ENCODE measurements around the gene ETV3.
A peak's percentile ranks its signal among the peaks of the same experiment; 100 is the strongest.

The ETV3 gene

GRCh38 chr1:157091186-157091585 lies 47.0 kb downstream of the ETV3 start:
- H3K9ac ChIP-seq (ENCODE audit: low read depth, low read length), result no peak overlapping the region
- H3K36me3 ChIP-seq (ENCODE audit: control insufficient read depth, insufficient read depth, low read length), result no peaks in the 10 kb centered on the region

GRCh38 chr1:157090771-157091170 lies 47.4 kb downstream of the ETV3 start:
- Histone ChIP-seq H3K4me1 (ENCODE audit: control insufficient read depth, insufficient read depth, low read length) (peaks cover 13% of the 10 kb centered on the region), H3K9ac (ENCODE audit: low read depth, low read length) (no peak overlapping the region), H3K36me3 (ENCODE audit: control insufficient read depth, insufficient read depth, low read length) (no peaks in the 10 kb centered on the region), H3K27ac (ENCODE audit: low read depth, low read length) (no peak overlapping the region), H3K9me3 (ENCODE audit: control insufficient read depth, insufficient read depth, low read length) (no peaks in the 10 kb centered on the region), H3K27me3 (ENCODE audit: control insufficient read depth, insufficient read depth, low read length) (no peaks in the 10 kb centered on the region), H3K4me3 (ENCODE audit: low read depth, low read length) (no peak overlapping the region)

More at GRCh38 chr1:157091186-157091585, 47.0 kb downstream of the ETV3 start:
- Histone ChIP-seq H3K27me3 (ENCODE audit: control insufficient read depth, insufficient read depth, low read length) (no peaks in the 10 kb centered on the region), H3K4me3 (ENCODE audit: low read depth, low read length) (no peak overlapping the region), H3K4me1 (ENCODE audit: control insufficient read depth, insufficient read depth, low read length) (peaks cover 13% of the 10 kb centered on the region), H3K9me3 (ENCODE audit: control insufficient read depth, insufficient read depth, low read length) (no peaks in the 10 kb centered on the region), H3K27ac (ENCODE audit: low read depth, low read length) (no peak overlapping the region)

- Histone ChIP-seq H3K27me3 (ENCODE audit: control insufficient read depth, insufficient read depth, low read length) (no peaks in the 10 kb centered on the region), H3K9me3 (ENCODE audit: control insufficient read depth, insufficient read depth, low read length) (no peaks in the 10 kb centered on the region), H3K27ac (ENCODE audit: low read depth, low read length) (no peak overlapping the region), H3K4me1 (ENCODE audit: control insufficient read depth, insufficient read depth, low read length) (peaks cover 13% of the 10 kb centered on the region), H3K9ac (ENCODE audit: low read depth, low read length) (no peak overlapping the region), H3K36me3 (ENCODE audit: control insufficient read depth, insufficient read depth, low read length) (no peaks in the 10 kb centered on the region), H3K4me3 (ENCODE audit: low read depth, low read length) (no peak overlapping the region)
Observed at GRCh38 chr1:157090196-157090647, 48.0 kb downstream of the ETV3 start.

- H3K9me3 ChIP-seq (ENCODE audit: control insufficient read depth, insufficient read depth, low read length), result no peaks in the 10 kb centered on the region
- no peak overlapping the region for H3K27ac ChIP-seq (ENCODE audit: low read depth, low read length)
- peaks cover 13% of the 10 kb centered on the region for H3K4me1 ChIP-seq (ENCODE audit: control insufficient read depth, insufficient read depth, low read length)
- H3K36me3 ChIP-seq (ENCODE audit: control insufficient read depth, insufficient read depth, low read length), result no peaks in the 10 kb centered on the region
- no peak overlapping the region for H3K4me3 ChIP-seq (ENCODE audit: low read depth, low read length)
- H3K9ac ChIP-seq (ENCODE audit: low read depth, low read length), result no peak overlapping the region
- no peaks in the 10 kb centered on the region for H3K27me3 ChIP-seq (ENCODE audit: control insufficient read depth, insufficient read depth, low read length)
Observed at GRCh38 chr1:157089789-157090188, 48.4 kb downstream of the ETV3 start.

GRCh38 chr1:157088607-157089006 lies 49.6 kb downstream of the ETV3 start:
- Histone ChIP-seq H3K27ac (ENCODE audit: low read depth, low read length) (no peak overlapping the region), H3K36me3 (ENCODE audit: control insufficient read depth, insufficient read depth, low read length) (no peaks in the 10 kb centered on the region), H3K27me3 (ENCODE audit: control insufficient read depth, insufficient read depth, low read length) (no peaks in the 10 kb centered on the region), H3K9ac (ENCODE audit: low read depth, low read length) (no peak overlapping the region), H3K4me3 (ENCODE audit: low read depth, low read length) (no peak overlapping the region), H3K4me1 (ENCODE audit: control insufficient read depth, insufficient read depth, low read length) (peaks cover 13% of the 10 kb centered on the region), H3K9me3 (ENCODE audit: control insufficient read depth, insufficient read depth, low read length) (no peaks in the 10 kb centered on the region)

- no peak overlapping the region for H3K27ac ChIP-seq (ENCODE audit: low read depth, low read length)
- H3K36me3 ChIP-seq (ENCODE audit: control insufficient read depth, insufficient read depth, low read length), result no peaks in the 10 kb centered on the region
- peaks cover 13% of the 10 kb centered on the region for H3K4me1 ChIP-seq (ENCODE audit: control insufficient read depth, insufficient read depth, low read length)
- no peak overlapping the region for H3K9ac ChIP-seq (ENCODE audit: low read depth, low read length)
- no peak overlapping the region for H3K4me3 ChIP-seq (ENCODE audit: low read depth, low read length)
- H3K27me3 ChIP-seq (ENCODE audit: control insufficient read depth, insufficient read depth, low read length), result no peaks in the 10 kb centered on the region
- H3K9me3 ChIP-seq (ENCODE audit: control insufficient read depth, insufficient read depth, low read length), result no peaks in the 10 kb centered on the region
Observed at GRCh38 chr1:157087030-157087429, 51.2 kb downstream of the ETV3 start.

- H3K9ac ChIP-seq (ENCODE audit: low read depth, low read length), result no peak overlapping the region
- no peaks in the 10 kb centered on the region for H3K36me3 ChIP-seq (ENCODE audit: control insufficient read depth, insufficient read depth, low read length)
- no peaks in the 10 kb centered on the region for H3K9me3 ChIP-seq (ENCODE audit: control insufficient read depth, insufficient read depth, low read length)
- no peaks in the 10 kb centered on the region for H3K27me3 ChIP-seq (ENCODE audit: control insufficient read depth, insufficient read depth, low read length)
- peaks cover 19% of the 10 kb centered on the region for H3K4me1 ChIP-seq (ENCODE audit: control insufficient read depth, insufficient read depth, low read length)
- no peak overlapping the region for H3K27ac ChIP-seq (ENCODE audit: low read depth, low read length)
- no peak overlapping the region for H3K4me3 ChIP-seq (ENCODE audit: low read depth, low read length)
Observed at GRCh38 chr1:157086299-157086698, 51.9 kb downstream of the ETV3 start.

- no peaks in the 10 kb centered on the region for H3K9me3 ChIP-seq (ENCODE audit: control insufficient read depth, insufficient read depth, low read length)
- no peaks in the 10 kb centered on the region for H3K36me3 ChIP-seq (ENCODE audit: control insufficient read depth, insufficient read depth, low read length)
- H3K4me1 ChIP-seq (ENCODE audit: control insufficient read depth, insufficient read depth, low read length), result peaks cover 17% of the 10 kb centered on the region
- H3K27ac ChIP-seq (ENCODE audit: low read depth, low read length), result no peak overlapping the region
- H3K9ac ChIP-seq (ENCODE audit: low read depth, low read length), result no peak overlapping the region
- H3K27me3 ChIP-seq (ENCODE audit: control insufficient read depth, insufficient read depth, low read length), result no peaks in the 10 kb centered on the region
- H3K4me3 ChIP-seq (ENCODE audit: low read depth, low read length), result no peak overlapping the region
Observed at GRCh38 chr1:157085421-157085820, 52.8 kb downstream of the ETV3 start.

- H3K36me3 ChIP-seq (ENCODE audit: control insufficient read depth, insufficient read depth, low read length), result no peaks in the 10 kb centered on the region
- H3K4me1 ChIP-seq (ENCODE audit: control insufficient read depth, insufficient read depth, low read length), result peaks cover 15% of the 10 kb centered on the region
- H3K27me3 ChIP-seq (ENCODE audit: control insufficient read depth, insufficient read depth, low read length), result no peaks in the 10 kb centered on the region
- no peaks in the 10 kb centered on the region for H3K9me3 ChIP-seq (ENCODE audit: control insufficient read depth, insufficient read depth, low read length)
- H3K9ac ChIP-seq (ENCODE audit: low read depth, low read length), result no peak overlapping the region
- H3K27ac ChIP-seq (ENCODE audit: low read depth, low read length), result no peak overlapping the region
- H3K4me3 ChIP-seq (ENCODE audit: low read depth, low read length), result no peak overlapping the region
Observed at GRCh38 chr1:157084720-157085119, 53.5 kb downstream of the ETV3 start.

GRCh38 chr1:157081707-157082106 lies 56.5 kb downstream of the ETV3 start:
- Histone ChIP-seq H3K36me3 (ENCODE audit: control insufficient read depth, insufficient read depth, low read length) (no peaks in the 10 kb centered on the region), H3K27me3 (ENCODE audit: control insufficient read depth, insufficient read depth, low read length) (no peaks in the 10 kb centered on the region), H3K4me3 (ENCODE audit: low read depth, low read length) (no peak overlapping the region), H3K9me3 (ENCODE audit: control insufficient read depth, insufficient read depth, low read length) (no peaks in the 10 kb centered on the region), H3K4me1 (ENCODE audit: control insufficient read depth, insufficient read depth, low read length) (peaks cover 12% of the 10 kb centered on the region), H3K27ac (ENCODE audit: low read depth, low read length) (peak overlapping the region; percentile 21), H3K9ac (ENCODE audit: low read depth, low read length) (no peak overlapping the region)

- no peak overlapping the region for H3K27ac ChIP-seq (ENCODE audit: low read depth, low read length)
- no peaks in the 10 kb centered on the region for H3K9me3 ChIP-seq (ENCODE audit: control insufficient read depth, insufficient read depth, low read length)
- H3K36me3 ChIP-seq (ENCODE audit: control insufficient read depth, insufficient read depth, low read length), result no peaks in the 10 kb centered on the region
- H3K4me1 ChIP-seq (ENCODE audit: control insufficient read depth, insufficient read depth, low read length), result peaks cover 7% of the 10 kb centered on the region
- H3K27me3 ChIP-seq (ENCODE audit: control insufficient read depth, insufficient read depth, low read length), result no peaks in the 10 kb centered on the region
- no peak overlapping the region for H3K4me3 ChIP-seq (ENCODE audit: low read depth, low read length)
- no peak overlapping the region for H3K9ac ChIP-seq (ENCODE audit: low read depth, low read length)
Observed at GRCh38 chr1:157080714-157081113, 57.5 kb downstream of the ETV3 start.

- Histone ChIP-seq H3K36me3 (ENCODE audit: control insufficient read depth, insufficient read depth, low read length) (no peaks in the 10 kb centered on the region), H3K27ac (ENCODE audit: low read depth, low read length) (no peak overlapping the region), H3K9ac (ENCODE audit: low read depth, low read length) (no peak overlapping the region), H3K4me1 (ENCODE audit: control insufficient read depth, insufficient read depth, low read length) (peaks cover 7% of the 10 kb centered on the region), H3K9me3 (ENCODE audit: control insufficient read depth, insufficient read depth, low read length) (no peaks in the 10 kb centered on the region), H3K4me3 (ENCODE audit: low read depth, low read length) (no peak overlapping the region), H3K27me3 (ENCODE audit: control insufficient read depth, insufficient read depth, low read length) (no peaks in the 10 kb centered on the region)
Observed at GRCh38 chr1:157077394-157077793, 60.8 kb downstream of the ETV3 start.
